Fibroblast of mammary gland (primary cell): Measurements from ENCODE around the gene RNU6-1.

Experiments
- DNase-seq: peaks from one replicate; pipeline ENCODE4 v3.0.0-alpha.2; 2010; ENCODE audit warnings: low read depth
- H3K4me3 ChIP-seq: 2 replicates; pipeline ENCODE4 v1.5.1; 2011; ENCODE audit warnings: low read depth, mild to moderate bottlenecking, low read length, moderate library complexity; ENCODE audit not compliant: control insufficient read depth
- TF ChIP-seq, protein P1 (sequence below): conservative IDR thresholded peaks from 2 replicates; pipeline ENCODE4 v1.5.1; 2011; ENCODE audit warnings: low read depth, low read length, inconsistent platforms; ENCODE audit not compliant: control insufficient read depth, insufficient read depth

Gene RNU6-1

GRCh38 chr15:67831363-67831762, 8.5 kb downstream of the RNU6-1 start:
- TF ChIP-seq, protein P1, sequence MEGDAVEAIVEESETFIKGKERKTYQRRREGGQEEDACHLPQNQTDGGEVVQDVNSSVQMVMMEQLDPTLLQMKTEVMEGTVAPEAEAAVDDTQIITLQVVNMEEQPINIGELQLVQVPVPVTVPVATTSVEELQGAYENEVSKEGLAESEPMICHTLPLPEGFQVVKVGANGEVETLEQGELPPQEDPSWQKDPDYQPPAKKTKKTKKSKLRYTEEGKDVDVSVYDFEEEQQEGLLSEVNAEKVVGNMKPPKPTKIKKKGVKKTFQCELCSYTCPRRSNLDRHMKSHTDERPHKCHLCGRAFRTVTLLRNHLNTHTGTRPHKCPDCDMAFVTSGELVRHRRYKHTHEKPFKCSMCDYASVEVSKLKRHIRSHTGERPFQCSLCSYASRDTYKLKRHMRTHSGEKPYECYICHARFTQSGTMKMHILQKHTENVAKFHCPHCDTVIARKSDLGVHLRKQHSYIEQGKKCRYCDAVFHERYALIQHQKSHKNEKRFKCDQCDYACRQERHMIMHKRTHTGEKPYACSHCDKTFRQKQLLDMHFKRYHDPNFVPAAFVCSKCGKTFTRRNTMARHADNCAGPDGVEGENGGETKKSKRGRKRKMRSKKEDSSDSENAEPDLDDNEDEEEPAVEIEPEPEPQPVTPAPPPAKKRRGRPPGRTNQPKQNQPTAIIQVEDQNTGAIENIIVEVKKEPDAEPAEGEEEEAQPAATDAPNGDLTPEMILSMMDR = no peak
- no peak for DNase-seq
- H3K4me3 ChIP-seq = no peak overlapping the region

- no peak overlapping the region for H3K4me3 ChIP-seq
- TF ChIP-seq, protein P1 = no peak
- no peak for DNase-seq
Observed at GRCh38 chr15:67829647-67830504, 10.0 kb downstream of the RNU6-1 start.

DNA sequence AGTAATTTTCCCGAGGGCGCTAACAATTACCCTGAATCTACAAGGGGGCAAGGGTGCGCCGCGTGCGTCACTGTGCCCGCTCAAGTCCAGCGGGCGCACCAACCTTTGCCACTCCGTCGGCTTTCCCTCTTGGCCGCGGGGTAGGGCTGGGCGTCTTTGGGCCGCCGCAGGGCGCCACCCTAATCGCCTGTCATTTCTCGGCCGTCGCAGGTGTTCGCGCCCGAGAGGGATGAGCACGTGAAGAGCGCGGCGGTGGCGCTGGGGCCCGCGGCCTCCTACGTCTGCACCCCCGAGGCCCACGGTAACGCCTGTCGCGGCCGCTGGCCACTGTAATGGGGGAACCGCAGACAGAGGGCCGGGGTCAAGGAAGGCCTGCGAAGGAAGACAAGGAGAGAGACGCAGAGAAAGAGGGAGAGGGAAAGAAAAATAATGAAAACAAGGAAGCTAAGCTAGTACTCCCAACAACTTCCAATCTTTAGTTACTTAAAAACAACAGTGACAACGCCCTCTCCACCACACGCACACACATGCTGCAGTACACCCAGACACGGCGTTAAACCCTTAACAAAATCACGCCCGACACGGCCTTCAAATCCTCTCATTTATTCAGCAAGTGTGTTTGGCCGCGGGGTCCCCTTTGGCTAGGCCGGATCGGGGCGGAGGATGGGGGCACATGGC, 10.7 kb downstream of the RNU6-1 start:
- TF ChIP-seq, protein P1 = no peak
- no peak for DNase-seq

GRCh38 chr15:67828278-67828968, 11.4 kb downstream of the RNU6-1 start:
- no peak for DNase-seq
- H3K4me3 ChIP-seq = no peak overlapping the region
- TF ChIP-seq, protein P1 = no peak

More for the DNA sequence above, 10.7 kb downstream of the RNU6-1 start:
- no peak overlapping the region for H3K4me3 ChIP-seq

DNA sequence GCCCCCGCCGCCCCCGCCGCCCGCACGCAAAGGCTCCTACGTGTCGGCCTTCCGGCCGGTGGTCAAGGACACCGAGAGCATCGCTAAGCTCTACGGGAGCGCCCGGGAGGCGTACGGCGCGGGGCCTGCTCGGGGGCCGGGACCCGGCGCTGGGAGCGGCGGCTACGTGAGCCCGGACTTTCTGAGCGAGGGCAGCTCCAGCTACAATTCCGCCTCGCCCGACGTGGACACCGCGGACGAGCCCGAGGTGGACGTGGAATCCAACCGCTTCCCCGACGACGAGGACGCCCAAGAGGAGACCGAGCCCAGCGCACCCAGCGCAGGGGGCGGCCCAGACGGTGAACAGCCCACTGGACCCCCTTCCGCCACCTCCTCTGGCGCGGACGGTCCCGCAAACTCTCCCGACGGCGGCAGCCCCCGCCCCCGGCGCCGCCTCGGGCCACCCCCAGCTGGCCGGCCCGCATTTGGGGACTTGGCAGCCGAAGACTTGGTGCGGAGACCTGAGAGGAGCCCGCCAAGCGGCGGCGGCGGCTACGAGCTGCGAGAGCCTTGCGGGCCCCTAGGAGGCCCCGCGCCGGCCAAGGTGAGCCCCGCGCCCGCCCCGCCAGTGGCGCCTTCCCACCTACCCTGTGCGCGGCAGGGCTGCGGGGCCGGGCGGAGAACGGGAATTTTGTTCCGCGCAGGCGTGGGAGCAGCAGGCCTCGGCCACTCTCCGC, 12.1 kb downstream of the RNU6-1 start:
- no peak for DNase-seq
- TF ChIP-seq, protein P1 = no peak
- no peak overlapping the region for H3K4me3 ChIP-seq
